Activated effector memory CD4-positive, alpha-beta T cell treated with Interleukin-2 at 50 U/mL for 16 hours (primary cell): ENCODE data around the gene TDRD10.
"Not testable (repeated sequence)": the region's sequence is repeated elsewhere in the genome, so short reads cannot be mapped to it uniquely, and the experiment has no call there.

ENCODE experiments used
- DNase-seq: peaks from one replicate; pipeline ENCODE4 v3.0.0-alpha.2; 2020

Gene TDRD10

GRCh38 chr1:154481053-154481452, 21.0 kb upstream of the TDRD10 start:
- DNase-seq = no peak

- DNase-seq = no peak
These were observed 17.8 kb upstream of the TDRD10 start for GRCh38 chr1:154483941-154484803.

- no peak for DNase-seq
These were observed 16.9 kb upstream of the TDRD10 start for GRCh38 chr1:154485106-154485505.

- DNase-seq = no peak
These were observed 16.0 kb upstream of the TDRD10 start for GRCh38 chr1:154485910-154486496.

- not testable (repeated sequence) for DNase-seq
These were observed 15.3 kb upstream of the TDRD10 start for GRCh38 chr1:154486756-154487155.

GRCh38 chr1:154488922-154489321, 13.1 kb upstream of the TDRD10 start:
- no peak for DNase-seq

GRCh38 chr1:154489695-154490274, 12.2 kb upstream of the TDRD10 start:
- no peak for DNase-seq

GRCh38 chr1:154490317-154490716, 11.7 kb upstream of the TDRD10 start:
- DNase-seq = no peak

GRCh38 chr1:154492115-154492514, 9.9 kb upstream of the TDRD10 start:
- no peak for DNase-seq

- peak; percentile 18 for DNase-seq
These were observed 8.7 kb upstream of the TDRD10 start for GRCh38 chr1:154493276-154493675.

GRCh38 chr1:154495496-154496273, 6.3 kb upstream of the TDRD10 start:
- DNase-seq = no peak

GRCh38 chr1:154496383-154496782, 5.6 kb upstream of the TDRD10 start:
- DNase-seq = no peak

- no peak for DNase-seq
These were observed 4.8 kb upstream of the TDRD10 start for GRCh38 chr1:154497026-154497806.

GRCh38 chr1:154499446-154499845, 2.6 kb upstream of the TDRD10 start:
- no peak for DNase-seq

GRCh38 chr1:154500533-154500932, 1.5 kb upstream of the TDRD10 start:
- DNase-seq = no peak

- DNase-seq = no peak
These were observed 475 bp upstream of the TDRD10 start for GRCh38 chr1:154501423-154502065.

- DNase-seq = no peak
These were observed 711 bp downstream of the TDRD10 start for GRCh38 chr1:154502744-154503115.

GRCh38 chr1:154503898-154504297, 1.9 kb downstream of the TDRD10 start:
- DNase-seq = no peak

- no peak for DNase-seq
These were observed 10.7 kb downstream of the TDRD10 start for GRCh38 chr1:154512760-154513159.

- DNase-seq = no peak
These were observed 12.1 kb downstream of the TDRD10 start for GRCh38 chr1:154514066-154514553.

GRCh38 chr1:154517661-154518060, 15.6 kb downstream of the TDRD10 start:
- DNase-seq = no peak

GRCh38 chr1:154519591-154519991, 17.6 kb downstream of the TDRD10 start:
- no peak for DNase-seq
